HUES48 (cell line): ENCODE results near the gene TAS2R5.
"Not testable (repeated sequence)": the region's sequence is repeated elsewhere in the genome, so short reads cannot be mapped to it uniquely, and the experiment has no call there.

Source experiments
- H3K27ac ChIP-seq: one replicate; pipeline ENCODE4 v1.7.0; 2013; ENCODE audit warnings: low read depth, low read length, inconsistent platforms
- H3K27me3 ChIP-seq: 2 replicates; pipeline ENCODE4 v1.6.1; 2013; ENCODE audit warnings: mild to moderate bottlenecking, low read length; ENCODE audit not compliant: control insufficient read depth, insufficient read depth
- H3K36me3 ChIP-seq: 2 replicates; pipeline ENCODE4 v1.6.1; 2013; ENCODE audit warnings: low read length; ENCODE audit not compliant: control insufficient read depth, insufficient read depth
- H3K4me1 ChIP-seq: 2 replicates; pipeline ENCODE4 v1.6.1; 2013; ENCODE audit warnings: mild to moderate bottlenecking, low read length; ENCODE audit not compliant: control insufficient read depth, insufficient read depth
- H3K4me3 ChIP-seq: 2 replicates; pipeline ENCODE4 v1.5.1; 2013; ENCODE audit warnings: mild to moderate bottlenecking, low read depth, low read length
- H3K9ac ChIP-seq: 2 replicates; pipeline ENCODE4 v1.6.1; 2013; ENCODE audit warnings: mild to moderate bottlenecking, low read depth, low read length, moderate library complexity
- H3K9me3 ChIP-seq: 2 replicates; pipeline ENCODE4 v1.6.1; 2013; ENCODE audit warnings: low read length; ENCODE audit not compliant: control insufficient read depth, insufficient read depth

Gene TAS2R5

GRCh38 chr7:141789917-141790316 lies at the start of gene TAS2R5:
Gene TAS2R5, plus strand, starts transcription at chr7:141790217. Its CDS starts 145 bp downstream, at chr7:141790362.
- Histone ChIP-seq H3K27ac (no peak within 1 kb of the TSS), H3K9me3 (no peaks in the 10 kb centered on the region), H3K4me3 (no peak within 1 kb of the TSS), H3K27me3 (no peaks in the 10 kb centered on the region), H3K36me3 (0 out of 2 replicates have a peak, but pooled peaks cover 2% of the 10 kb centered on the region), H3K9ac (no peak within 1 kb of the TSS), H3K4me1 (no peaks in the 10 kb centered on the region)

DNA sequence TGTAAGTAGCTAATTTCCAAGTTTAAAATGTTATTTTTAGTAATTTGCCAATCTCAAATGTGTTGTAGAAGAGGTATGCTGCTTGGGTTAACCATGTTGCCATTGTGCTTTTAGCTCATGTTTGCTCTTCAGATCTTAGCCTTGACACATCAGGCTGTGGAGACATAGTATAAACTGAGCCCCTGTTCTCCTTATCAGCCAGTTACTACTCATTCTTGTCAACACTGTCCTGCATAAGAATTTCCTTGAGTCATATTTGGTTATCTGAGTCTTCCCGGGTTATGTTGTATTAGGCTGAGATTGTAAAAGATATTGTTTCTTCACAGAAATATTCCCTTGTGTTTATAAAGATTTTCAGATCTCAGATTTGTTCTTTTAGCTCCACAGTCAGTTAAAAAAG lies 47.8 kb upstream of the TAS2R5 start:
- Histone ChIP-seq H3K27me3 (no peaks in the 10 kb centered on the region), H3K9ac (no peak overlapping the region), H3K9me3 (no peaks in the 10 kb centered on the region), H3K4me3 (no peak overlapping the region), H3K27ac (no peak overlapping the region), H3K4me1 (peaks cover 5% of the 10 kb centered on the region; the same call in 1 of the 2 replicates), H3K36me3 (peaks cover 79% of the 10 kb centered on the region)

DNA sequence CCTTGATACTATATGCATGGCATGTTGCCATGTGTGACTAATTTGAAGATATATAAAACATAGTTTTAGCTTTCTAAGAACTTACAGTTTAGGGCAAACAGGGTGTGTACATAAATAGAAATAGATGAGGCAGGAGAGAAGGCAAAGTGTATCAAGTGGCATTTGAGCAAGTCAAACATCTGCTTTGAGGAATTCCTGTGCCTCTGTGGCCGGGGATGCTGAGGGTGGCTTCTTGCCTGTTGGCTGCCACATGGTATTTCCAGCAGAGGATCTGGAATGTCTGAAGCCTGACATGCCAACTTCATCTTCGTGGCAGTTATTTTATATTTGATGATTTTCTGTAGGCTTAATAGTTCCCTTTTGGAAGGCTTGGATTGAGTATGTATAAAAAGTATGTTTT lies 45.9 kb upstream of the TAS2R5 start:
- Histone ChIP-seq H3K4me3 (no peak overlapping the region), H3K36me3 (peaks cover 96% of the 10 kb centered on the region), H3K9me3 (peaks cover 3% of the 10 kb centered on the region; the same call in 1 of the 2 replicates), H3K9ac (no peak overlapping the region), H3K27ac (no peak overlapping the region), H3K27me3 (no peaks in the 10 kb centered on the region), H3K4me1 (peaks cover 4% of the 10 kb centered on the region; the same call in 1 of the 2 replicates)

DNA sequence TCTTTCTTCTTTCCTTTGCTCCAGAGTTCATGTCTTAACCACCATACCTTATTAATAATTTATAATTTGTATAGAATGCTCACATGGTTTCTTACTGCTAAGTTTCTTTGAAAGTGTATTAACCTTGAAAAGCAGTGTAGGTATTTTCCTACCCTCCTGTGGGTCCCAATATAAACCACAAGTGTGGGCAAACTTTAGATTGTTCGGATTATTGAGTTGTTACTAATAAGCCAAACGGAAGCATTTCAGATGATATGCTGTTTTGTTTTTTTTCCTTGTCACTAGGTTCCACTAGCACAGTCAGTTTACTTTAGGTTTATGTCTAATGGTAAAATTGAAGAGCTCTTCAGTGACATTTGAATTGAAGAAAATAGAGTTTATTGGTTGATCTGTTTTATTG lies 41.6 kb upstream of the TAS2R5 start:
- no peak overlapping the region for H3K9ac ChIP-seq
- peaks cover 97% of the 10 kb centered on the region for H3K36me3 ChIP-seq

DNA sequence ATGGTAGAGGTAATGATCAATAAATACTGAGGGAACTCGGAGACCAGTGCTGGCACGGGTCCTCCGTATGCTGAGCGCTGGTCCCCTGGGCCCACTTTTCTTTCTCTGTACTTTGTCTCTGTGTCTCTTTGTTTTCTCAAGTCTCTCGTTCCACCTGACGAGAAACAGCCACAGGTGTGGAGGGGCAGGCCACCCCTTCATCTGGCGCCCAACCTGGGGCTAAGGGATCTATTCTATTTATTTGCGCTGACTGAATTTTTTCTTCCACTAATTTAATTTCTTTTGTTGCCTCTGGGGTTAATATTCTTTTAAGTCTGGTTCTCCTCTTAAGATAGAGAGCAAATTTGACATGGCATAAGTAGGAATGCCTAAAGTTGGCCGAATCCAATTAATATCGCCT lies 38.1 kb upstream of the TAS2R5 start:
- Histone ChIP-seq H3K36me3 (peaks cover 84% of the 10 kb centered on the region), H3K9me3 (peaks cover 33% of the 10 kb centered on the region)
- H3K4me3 ChIP-seq, H3K27me3 ChIP-seq, H3K9ac ChIP-seq, H3K27ac ChIP-seq, H3K4me1 ChIP-seq: not testable (repeated sequence)

More for the DNA sequence above, 41.6 kb upstream of the TAS2R5 start:
- Histone ChIP-seq H3K27me3 (no peaks in the 10 kb centered on the region), H3K4me1 (no peaks in the 10 kb centered on the region), H3K9me3 (peaks cover 33% of the 10 kb centered on the region), H3K4me3 (no peak overlapping the region), H3K27ac (no peak overlapping the region)

DNA sequence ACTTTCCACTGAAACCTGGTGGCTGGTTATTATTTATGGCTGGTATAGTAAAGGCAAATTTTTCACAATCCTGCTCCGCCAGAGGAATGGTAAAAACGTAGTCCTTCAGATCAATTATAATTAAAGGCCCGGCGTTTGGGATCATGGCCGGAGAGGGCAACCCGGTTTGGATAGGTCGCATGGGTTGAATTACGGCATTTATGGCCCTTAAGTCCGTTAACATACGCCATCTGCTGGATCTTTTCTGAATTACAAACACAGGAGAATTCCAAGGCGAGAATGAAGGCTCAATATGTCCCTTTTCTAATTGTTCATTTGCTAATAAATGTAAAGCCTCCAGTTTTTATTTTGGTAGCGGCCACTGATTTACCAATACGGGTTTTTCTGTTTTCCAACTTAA lies 37.4 kb upstream of the TAS2R5 start:
- H3K4me1 ChIP-seq, result no peaks in the 10 kb centered on the region
- peaks cover 86% of the 10 kb centered on the region for H3K36me3 ChIP-seq
- no peaks in the 10 kb centered on the region for H3K27me3 ChIP-seq
- no peak overlapping the region for H3K4me3 ChIP-seq
- H3K27ac ChIP-seq, result no peak overlapping the region
- H3K9ac ChIP-seq, result no peak overlapping the region
- H3K9me3 ChIP-seq, result peaks cover 33% of the 10 kb centered on the region

DNA sequence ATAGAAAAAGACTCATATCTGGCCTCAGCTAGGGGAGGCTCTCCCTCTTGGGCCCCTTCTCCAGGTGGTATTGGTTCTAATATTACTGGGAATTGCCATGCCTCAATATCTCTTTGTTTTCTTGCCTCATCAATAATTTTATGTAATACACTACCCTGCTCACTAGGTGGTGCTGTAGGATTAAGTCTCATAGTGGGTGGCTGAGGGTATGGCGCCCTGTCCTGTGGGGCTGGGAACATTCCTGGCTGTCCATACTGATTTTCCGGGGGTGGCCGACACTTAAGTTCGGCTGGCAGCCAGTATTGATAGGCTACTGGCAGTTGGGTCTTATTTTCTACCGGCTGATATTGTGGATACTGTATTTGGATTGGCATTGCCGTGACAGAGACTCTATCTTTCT lies 35.1 kb upstream of the TAS2R5 start:
- H3K27ac ChIP-seq, result no peak overlapping the region
- no peak overlapping the region for H3K4me3 ChIP-seq
- no peaks in the 10 kb centered on the region for H3K4me1 ChIP-seq
- H3K9me3 ChIP-seq, result peaks cover 25% of the 10 kb centered on the region
- no peaks in the 10 kb centered on the region for H3K27me3 ChIP-seq
- peaks cover 81% of the 10 kb centered on the region for H3K36me3 ChIP-seq
- no peak overlapping the region for H3K9ac ChIP-seq

GRCh38 chr7:141763797-141764196 lies 26.2 kb upstream of the TAS2R5 start, which contains the start of gene TAS2R3:
Gene TAS2R3, plus strand, starts transcription at chr7:141764097. Its CDS starts 62 bp downstream, at chr7:141764159.
- Histone ChIP-seq H3K36me3 (peaks cover 44% of the 10 kb centered on the region), H3K9ac (no peak within 1 kb of the TSS), H3K9me3 (no peaks in the 10 kb centered on the region)

GRCh38 chr7:141770083-141770583 lies 19.9 kb upstream of the TAS2R5 start:
- not testable (repeated sequence) for H3K4me3 ChIP-seq, H3K27me3 ChIP-seq, H3K27ac ChIP-seq, H3K36me3 ChIP-seq, H3K9me3 ChIP-seq, H3K9ac ChIP-seq, H3K4me1 ChIP-seq

More at GRCh38 chr7:141763797-141764196, 26.2 kb upstream of the TAS2R5 start, which contains the start of gene TAS2R3:
- H3K27me3 ChIP-seq, result no peaks in the 10 kb centered on the region
- no peak within 1 kb of the TSS for H3K4me3 ChIP-seq
- H3K27ac ChIP-seq, result no peak within 1 kb of the TSS
- H3K4me1 ChIP-seq, result no peaks in the 10 kb centered on the region

DNA sequence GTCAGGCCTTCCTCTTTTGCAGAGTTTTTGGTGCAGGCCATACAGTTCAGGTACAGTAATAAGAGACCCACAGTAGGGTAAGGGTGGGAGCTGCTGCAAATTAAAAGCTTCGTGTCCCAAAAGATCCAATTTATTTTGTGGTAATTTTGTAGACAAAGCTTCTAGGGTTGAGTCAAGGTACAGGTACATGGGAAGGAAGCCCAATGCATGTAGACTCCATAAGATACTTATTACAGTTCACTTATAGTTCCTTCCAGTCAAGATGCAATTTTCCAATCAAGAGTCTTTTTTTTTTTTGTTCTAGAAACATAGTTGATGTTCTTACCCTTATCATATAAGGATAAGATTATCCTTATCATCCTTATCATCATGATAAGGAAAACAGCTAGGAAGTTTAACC lies 13.6 kb upstream of the TAS2R5 start, which contains the start of gene TAS2R4:
Gene TAS2R4, plus strand, starts transcription at position 301 of the 400 bp plus-strand sequence. CDS start 1,815 bp downstream, outside the sequence.
- Histone ChIP-seq H3K36me3 (peaks cover 13% of the 10 kb centered on the region; the same call in 1 of the 2 replicates), H3K9ac (no peak within 1 kb of the TSS), H3K4me1 (no peaks in the 10 kb centered on the region), H3K27me3 (no peaks in the 10 kb centered on the region), H3K27ac (no peak within 1 kb of the TSS), H3K4me3 (no peak within 1 kb of the TSS), H3K9me3 (peaks cover 10% of the 10 kb centered on the region; the same call in 1 of the 2 replicates)

DNA sequence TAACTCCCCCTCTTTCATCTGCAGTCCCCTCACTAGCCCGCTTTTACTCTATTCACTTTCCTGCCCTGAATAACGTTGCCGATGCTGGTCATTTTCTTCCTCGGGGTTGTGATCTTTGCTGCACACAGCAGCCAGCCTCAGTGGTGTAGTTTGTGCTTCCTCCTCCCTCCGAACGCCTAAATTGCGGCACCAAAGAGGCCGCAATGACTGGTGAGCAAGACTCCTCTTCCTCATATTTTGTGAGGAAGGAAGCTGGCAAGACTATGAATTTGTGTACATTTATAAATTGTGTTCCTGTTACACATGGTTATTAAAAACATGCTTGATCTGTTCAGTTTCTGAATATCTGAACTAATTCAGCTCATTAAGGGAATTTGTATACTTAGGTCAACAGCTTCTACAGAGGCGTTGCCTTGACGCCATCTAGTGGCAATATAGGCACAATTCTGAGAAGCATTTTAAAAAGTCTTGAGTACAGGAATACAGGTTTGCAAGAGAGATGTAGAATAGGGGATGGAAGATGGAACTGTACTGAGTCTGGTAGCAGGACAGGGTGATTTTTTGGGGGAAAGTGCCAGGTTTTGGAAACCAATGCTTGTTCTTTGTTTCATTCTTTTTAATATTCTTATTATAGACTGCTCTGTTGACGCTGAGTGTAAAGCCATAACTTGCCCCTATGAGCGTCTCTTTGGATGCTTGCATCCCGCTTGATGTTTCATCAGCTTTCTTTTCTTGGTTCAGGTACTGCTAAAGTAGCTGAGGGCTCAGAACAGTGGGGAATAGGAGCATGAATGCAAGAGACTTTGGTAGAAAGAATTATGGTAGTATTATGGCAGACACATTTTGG lies 4.1 kb upstream of the TAS2R5 start:
- H3K9me3 ChIP-seq, result no peaks in the 10 kb centered on the region
- no peaks in the 10 kb centered on the region for H3K4me1 ChIP-seq
- no peak overlapping the region for H3K4me3 ChIP-seq
- H3K27ac ChIP-seq, result no peak overlapping the region
- H3K9ac ChIP-seq, result no peak overlapping the region
- H3K27me3 ChIP-seq, result no peaks in the 10 kb centered on the region
- H3K36me3 ChIP-seq, result 0 out of 2 replicates have a peak, but pooled peaks cover 2% of the 10 kb centered on the region
